Measurements from ENCODE around the gene CIBAR2.

Gene CIBAR2

GRCh38 chr16:85112364-85112763, at the start of gene CIBAR2:
Gene CIBAR2 (minus strand): TSS chr16:85112472. CDS start chr16:85112352, 120 bp downstream.
- DNase-seq (ENCODE audit: low read depth), result no peak
- no peak within 1 kb of the TSS for H3K4me3 ChIP-seq (ENCODE audit: low read depth, low read length)
- TF ChIP-seq, protein P1, sequence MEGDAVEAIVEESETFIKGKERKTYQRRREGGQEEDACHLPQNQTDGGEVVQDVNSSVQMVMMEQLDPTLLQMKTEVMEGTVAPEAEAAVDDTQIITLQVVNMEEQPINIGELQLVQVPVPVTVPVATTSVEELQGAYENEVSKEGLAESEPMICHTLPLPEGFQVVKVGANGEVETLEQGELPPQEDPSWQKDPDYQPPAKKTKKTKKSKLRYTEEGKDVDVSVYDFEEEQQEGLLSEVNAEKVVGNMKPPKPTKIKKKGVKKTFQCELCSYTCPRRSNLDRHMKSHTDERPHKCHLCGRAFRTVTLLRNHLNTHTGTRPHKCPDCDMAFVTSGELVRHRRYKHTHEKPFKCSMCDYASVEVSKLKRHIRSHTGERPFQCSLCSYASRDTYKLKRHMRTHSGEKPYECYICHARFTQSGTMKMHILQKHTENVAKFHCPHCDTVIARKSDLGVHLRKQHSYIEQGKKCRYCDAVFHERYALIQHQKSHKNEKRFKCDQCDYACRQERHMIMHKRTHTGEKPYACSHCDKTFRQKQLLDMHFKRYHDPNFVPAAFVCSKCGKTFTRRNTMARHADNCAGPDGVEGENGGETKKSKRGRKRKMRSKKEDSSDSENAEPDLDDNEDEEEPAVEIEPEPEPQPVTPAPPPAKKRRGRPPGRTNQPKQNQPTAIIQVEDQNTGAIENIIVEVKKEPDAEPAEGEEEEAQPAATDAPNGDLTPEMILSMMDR (IDR thresholded peaks at IDR 0.05; ENCODE audit: insufficient read depth, low read depth, low read length, missing control alignments), result no peak

DNA sequence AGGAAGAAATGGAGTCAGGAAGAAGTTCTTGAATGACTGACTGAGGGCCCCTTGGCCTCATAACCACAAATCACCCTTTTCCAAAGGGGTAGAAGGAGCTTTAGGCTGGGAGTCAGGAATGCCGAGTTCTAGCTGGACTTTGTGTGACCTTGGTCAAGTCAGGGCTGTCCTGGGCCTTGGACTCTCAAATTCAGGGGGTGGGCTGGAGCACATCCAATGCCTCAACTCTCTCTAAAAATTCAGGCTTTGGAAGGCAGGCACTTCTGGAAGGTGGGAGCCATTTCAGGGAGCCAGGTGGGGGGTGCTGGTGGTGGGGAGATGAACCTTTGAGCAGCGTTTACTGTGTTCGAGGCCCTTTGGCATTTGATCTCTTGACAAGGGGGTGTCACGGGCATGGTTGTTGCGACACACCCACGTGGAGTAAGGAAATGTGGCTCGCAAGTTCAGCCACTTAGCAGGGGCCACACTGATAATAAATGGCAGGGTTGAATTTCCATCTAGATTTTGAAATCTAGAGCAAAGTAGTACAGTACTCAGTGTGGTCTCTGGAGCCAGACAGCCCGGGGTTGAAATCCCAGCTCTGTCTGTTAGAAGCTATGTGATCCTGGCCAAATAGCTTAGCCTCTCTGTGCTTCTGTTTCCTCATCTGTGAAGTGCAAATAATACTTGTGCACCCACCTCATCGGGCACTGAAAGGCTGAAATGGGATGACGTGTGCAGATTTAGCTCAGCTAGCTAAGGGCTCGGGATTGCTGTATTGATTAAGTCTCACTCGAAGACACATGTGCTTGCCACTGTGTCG, 47.1 kb upstream of the CIBAR2 start:
- H3K4me3 ChIP-seq (ENCODE audit: low read depth, low read length), result no peak overlapping the region
- no peak for DNase-seq (ENCODE audit: low read depth)
- TF ChIP-seq, protein P1 (IDR thresholded peaks at IDR 0.05; ENCODE audit: insufficient read depth, low read depth, low read length, missing control alignments), result no peak

- H3K4me3 ChIP-seq (ENCODE audit: low read depth, low read length), result no peak overlapping the region
- TF ChIP-seq, protein P1 (IDR thresholded peaks at IDR 0.05; ENCODE audit: insufficient read depth, low read depth, low read length, missing control alignments), result no peak
- DNase-seq (ENCODE audit: low read depth), result no peak
These were observed 46.5 kb upstream of the CIBAR2 start for GRCh38 chr16:85158743-85159178.

GRCh38 chr16:85157813-85158742, 45.8 kb upstream of the CIBAR2 start:
- H3K4me3 ChIP-seq (ENCODE audit: low read depth, low read length), result peak overlapping the region; percentile 19
- TF ChIP-seq, protein P1 (IDR thresholded peaks at IDR 0.05; ENCODE audit: insufficient read depth, low read depth, low read length, missing control alignments), result no peak
- peak; percentile 49 for DNase-seq (ENCODE audit: low read depth)

DNA sequence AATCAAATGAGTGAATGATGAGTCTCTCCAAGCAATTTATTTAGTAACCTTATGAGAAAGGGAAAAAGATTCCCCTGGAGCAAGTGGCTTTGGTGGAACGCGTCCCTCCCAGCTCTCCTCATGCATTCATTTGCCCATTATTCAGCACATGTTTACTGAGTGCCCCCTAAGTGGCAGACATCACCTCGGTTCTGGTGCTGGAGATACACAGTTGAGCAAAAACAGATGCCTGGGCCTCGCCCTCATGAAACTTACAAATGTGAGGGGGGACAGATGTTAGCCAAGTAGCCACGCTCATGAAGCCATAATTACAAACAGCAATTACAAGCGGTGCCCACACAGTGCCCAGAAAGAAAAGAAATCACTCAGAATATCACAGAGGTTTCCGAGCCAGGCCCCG, 45.1 kb upstream of the CIBAR2 start:
- peak overlapping the region; percentile 19 for H3K4me3 ChIP-seq (ENCODE audit: low read depth, low read length)
- no peak for DNase-seq (ENCODE audit: low read depth)
- TF ChIP-seq, protein P1 (IDR thresholded peaks at IDR 0.05; ENCODE audit: insufficient read depth, low read depth, low read length, missing control alignments), result no peak

GRCh38 chr16:85156869-85157268, 44.6 kb upstream of the CIBAR2 start:
- no peak overlapping the region for H3K4me3 ChIP-seq (ENCODE audit: low read depth, low read length)
- no peak for DNase-seq (ENCODE audit: low read depth)
- TF ChIP-seq, protein P1 (IDR thresholded peaks at IDR 0.05; ENCODE audit: insufficient read depth, low read depth, low read length, missing control alignments), result no peak

Measured in GM12865 (cell line).